A549 treated with DMSO at 1 μM for 4 hours (cell line): Measurements from ENCODE around the gene DPYSL4. TPM values are rescaled to one million over a fixed set of nuclear protein-coding genes. Genes with fewer than 3 reads are reported as not detected.

Experiments used
- total RNA-seq: library from RNA; stranded (reverse); fragments of 200-300 nt; extraction: Qiagen RNA extraction; gene quantifications from 5 replicates; pipeline ENCODE4 v1.2.3, GENCODE V29; 2022; ENCODE audit warnings: low read depth

DPYSL4 gene
- 16.6 to 19.3 TPM (median 17.7 TPM) in 5 replicates for total RNA-seq

GRCh38 chr10:132186488-132187429 is at the start of gene DPYSL4:
Gene DPYSL4, plus strand, starts transcription at chr10:132186948. Its CDS starts 116 bp downstream, at chr10:132187064.

Other genes with a start within 250 kb of the DPYSL4 start
- gene BNIP3, start 205.0 kb upstream of the DPYSL4 start, total RNA-seq: 40.9 to 45.1 TPM (median 42.0 TPM) in 5 replicates
- 1.6 to 2.0 TPM (median 1.9 TPM) in 5 replicates for gene JAKMIP3, start 121.0 kb upstream of the DPYSL4 start, total RNA-seq
- 32.3 to 49.8 TPM (median 45.5 TPM) in 5 replicates for gene STK32C, start 121.0 kb downstream of the DPYSL4 start, total RNA-seq
- 4.9 to 6.3 TPM (median 5.5 TPM) in 5 replicates for gene LRRC27, start 145.2 kb downstream of the DPYSL4 start, total RNA-seq
- 11.6 to 18.6 TPM (median 16.6 TPM) in 5 replicates for gene PWWP2B, start 210.3 kb downstream of the DPYSL4 start, total RNA-seq